Activated naive CD4-positive, alpha-beta T cell treated with anti-CD3 and anti-CD28 coated beads, Interleukin-2, amount 50 U/mL, for 24 hours (primary cell): ENCODE data around the gene NAPSA.
"Not testable (repeated sequence)": the region's sequence is repeated elsewhere in the genome, so short reads cannot be mapped to it uniquely, and the experiment has no call there.

Experiments used
- H3K27ac Mint-ChIP-seq: one replicate; pipeline ENCODE4 v1.8.0; 2021; ENCODE audit warnings: mild to moderate bottlenecking, mixed read lengths
- H3K27me3 Mint-ChIP-seq: one replicate; pipeline ENCODE4 v1.8.0; 2021; ENCODE audit warnings: mixed read lengths
- H3K36me3 Mint-ChIP-seq: one replicate; pipeline ENCODE4 v1.8.0; 2021; ENCODE audit warnings: mixed read lengths
- H3K4me1 Mint-ChIP-seq: one replicate; pipeline ENCODE4 v1.8.0; 2021; ENCODE audit warnings: mixed read lengths
- H3K4me3 Mint-ChIP-seq: one replicate; pipeline ENCODE4 v1.8.0; 2021; ENCODE audit warnings: mild to moderate bottlenecking, mixed read lengths
- H3K9me3 Mint-ChIP-seq: one replicate; pipeline ENCODE4 v1.8.0; 2021; ENCODE audit warnings: mixed read lengths

The NAPSA gene

DNA sequence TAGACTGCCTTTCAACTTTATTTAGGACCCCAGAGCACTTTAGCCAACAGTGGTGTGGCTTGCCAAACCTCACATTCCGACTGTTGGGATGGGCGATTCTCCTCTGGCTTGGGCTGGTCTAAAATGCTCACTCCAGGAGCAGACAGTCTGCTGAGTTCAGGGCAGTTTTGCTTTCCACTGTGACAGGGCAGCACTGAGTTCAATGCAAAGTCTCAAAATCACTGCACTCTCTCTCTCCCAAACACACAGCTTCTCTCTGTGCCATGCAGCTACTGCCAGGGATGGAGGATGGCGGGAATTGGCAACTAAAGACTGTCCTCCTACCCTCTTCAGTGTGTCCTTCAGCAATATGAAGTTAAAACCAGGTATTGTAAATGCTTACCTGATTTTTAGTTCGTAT is 13.2 kb downstream of the NAPSA start:
- Mint-ChIP-seq H3K36me3 (no peaks in the 10 kb centered on the region), H3K27me3 (no peaks in the 10 kb centered on the region), H3K4me1 (peaks cover 12% of the 10 kb centered on the region), H3K4me3 (no peak overlapping the region), H3K27ac (no peak overlapping the region), H3K9me3 (no peaks in the 10 kb centered on the region)

DNA sequence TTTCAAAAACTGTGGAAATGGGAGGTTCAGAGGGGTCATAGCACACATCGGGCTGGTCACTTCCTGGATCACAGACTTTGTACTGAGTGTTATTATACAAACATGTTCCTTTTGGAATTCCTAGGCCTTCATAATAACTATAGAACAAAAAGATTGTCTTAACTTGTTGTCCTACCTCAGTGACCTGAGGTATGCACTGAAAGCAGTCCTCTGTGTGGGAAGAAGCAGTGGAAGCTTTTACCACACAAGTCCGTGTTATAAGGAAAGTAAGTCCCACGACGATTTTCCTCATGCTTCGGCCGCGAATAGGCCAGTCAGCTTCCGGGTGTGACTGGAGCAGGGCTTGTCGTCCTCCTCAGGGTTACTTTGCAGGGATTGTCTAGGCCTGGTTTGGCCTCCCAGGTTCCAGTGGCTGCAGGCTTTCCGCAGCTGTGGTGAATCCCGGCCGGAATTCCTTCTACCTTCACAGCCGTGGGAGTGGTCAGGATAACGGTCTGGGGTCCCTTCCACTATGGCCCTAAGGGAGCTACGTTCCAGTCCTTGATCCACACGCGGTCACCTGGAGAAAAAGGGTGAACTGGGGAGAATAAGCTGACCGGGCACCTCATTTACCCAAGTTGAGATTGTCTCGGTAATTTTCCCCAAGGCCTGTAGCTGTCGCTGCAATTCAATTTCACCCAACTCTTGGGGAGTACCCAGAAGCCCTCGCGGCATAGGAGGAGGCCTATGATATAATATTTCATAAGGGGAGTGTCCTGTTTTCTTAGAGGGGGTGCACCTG is 16.0 kb downstream of the NAPSA start:
- no peaks in the 10 kb centered on the region for H3K9me3 Mint-ChIP-seq
- no peak overlapping the region for H3K27ac Mint-ChIP-seq
- H3K27me3 Mint-ChIP-seq, result no peaks in the 10 kb centered on the region
- H3K4me3 Mint-ChIP-seq, result no peak overlapping the region
- H3K36me3 Mint-ChIP-seq, result no peaks in the 10 kb centered on the region
- H3K4me1 Mint-ChIP-seq, result peaks cover 14% of the 10 kb centered on the region

GRCh38 chr19:50347089-50347581 is 18.3 kb downstream of the NAPSA start:
- Mint-ChIP-seq H3K4me3 (peak overlapping the region; percentile 49), H3K4me1 (peaks cover 14% of the 10 kb centered on the region), H3K27ac (peak overlapping the region; percentile 32)
- H3K9me3 Mint-ChIP-seq, H3K36me3 Mint-ChIP-seq, H3K27me3 Mint-ChIP-seq: not testable (repeated sequence)

- Mint-ChIP-seq H3K36me3 (no peaks in the 10 kb centered on the region), H3K27ac (no peak overlapping the region), H3K4me1 (peaks cover 14% of the 10 kb centered on the region), H3K4me3 (no peak overlapping the region), H3K9me3 (no peaks in the 10 kb centered on the region), H3K27me3 (no peaks in the 10 kb centered on the region)
Measured at GRCh38 chr19:50344661-50345318, 20.6 kb downstream of the NAPSA start.

DNA sequence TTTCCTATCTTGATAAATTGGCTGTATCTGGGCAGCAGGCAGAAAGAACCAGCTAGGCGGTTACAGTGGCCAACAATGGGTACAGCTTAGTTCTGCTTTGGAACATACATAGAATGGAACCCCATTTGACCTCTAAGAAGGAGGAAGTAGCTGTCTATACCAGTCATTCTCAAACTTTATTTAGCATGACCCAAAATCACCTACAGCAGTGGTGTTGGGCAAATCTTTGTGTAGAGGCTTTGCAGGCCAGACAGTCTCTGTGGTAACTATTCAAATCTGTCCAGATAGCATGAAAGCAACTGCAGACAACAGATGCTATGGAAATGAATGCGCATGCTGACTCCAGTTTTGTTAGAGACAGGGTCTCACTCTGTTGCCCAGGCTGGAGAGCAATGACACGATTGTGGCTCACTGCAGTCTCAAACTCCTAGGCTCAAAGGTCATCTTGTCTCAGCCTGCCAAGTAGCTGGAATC is 24.3 kb downstream of the NAPSA start:
- no peak overlapping the region for H3K4me3 Mint-ChIP-seq
- no peaks in the 10 kb centered on the region for H3K9me3 Mint-ChIP-seq
- H3K27ac Mint-ChIP-seq, result no peak overlapping the region
- no peaks in the 10 kb centered on the region for H3K4me1 Mint-ChIP-seq
- no peaks in the 10 kb centered on the region for H3K27me3 Mint-ChIP-seq
- H3K36me3 Mint-ChIP-seq, result peaks cover 2% of the 10 kb centered on the region

DNA sequence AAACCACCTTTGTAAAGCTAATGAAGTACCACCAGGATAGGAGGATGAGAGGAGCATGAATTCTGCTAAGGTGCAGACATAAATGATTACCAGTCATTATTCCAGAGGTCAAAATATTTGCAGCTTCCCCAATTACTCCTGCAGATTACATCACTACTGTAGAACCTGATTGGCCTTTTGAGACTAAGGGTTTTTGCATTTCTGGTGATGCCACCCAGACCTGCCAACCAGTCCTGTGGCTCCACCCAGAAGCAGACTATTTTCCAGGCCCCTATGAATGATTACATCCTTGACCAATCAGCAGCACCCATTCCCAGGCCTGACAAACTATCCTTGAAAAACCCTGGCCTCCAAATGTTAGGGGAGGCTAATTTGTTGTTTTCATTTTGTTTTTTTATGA is 25.1 kb downstream of the NAPSA start:
- no peak overlapping the region for H3K4me3 Mint-ChIP-seq
- peaks cover 5% of the 10 kb centered on the region for H3K27me3 Mint-ChIP-seq
- H3K27ac Mint-ChIP-seq, result no peak overlapping the region
- peaks cover 3% of the 10 kb centered on the region for H3K4me1 Mint-ChIP-seq
- peaks cover 2% of the 10 kb centered on the region for H3K36me3 Mint-ChIP-seq
- no peaks in the 10 kb centered on the region for H3K9me3 Mint-ChIP-seq

DNA sequence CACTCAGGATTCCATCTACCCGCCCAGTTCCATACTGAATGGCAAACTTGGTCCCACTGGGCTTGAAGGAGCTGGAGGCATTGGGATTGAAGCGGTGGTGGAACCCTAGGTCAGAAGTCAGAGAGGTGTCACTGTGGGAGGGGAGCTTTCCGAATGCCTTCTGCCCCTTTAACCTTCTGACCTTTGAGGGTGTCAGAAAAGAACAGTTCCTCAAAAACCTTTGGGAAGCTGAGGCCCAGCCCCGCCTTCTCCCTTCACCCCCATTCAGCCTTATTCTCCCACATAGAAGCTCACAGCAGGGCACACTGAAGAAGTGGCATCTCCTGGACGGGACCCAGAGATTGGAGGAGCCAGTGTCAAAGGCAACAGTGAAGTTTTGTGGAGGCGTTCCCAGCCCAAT is 28.4 kb downstream of the NAPSA start:
- H3K27ac Mint-ChIP-seq, result peak overlapping the region; percentile 74
- not testable (repeated sequence) for H3K36me3 Mint-ChIP-seq, H3K27me3 Mint-ChIP-seq

GRCh38 chr19:50334741-50335421 is 30.6 kb downstream of the NAPSA start:
- peaks cover 18% of the 10 kb centered on the region for H3K27me3 Mint-ChIP-seq
- H3K9me3 Mint-ChIP-seq, result no peaks in the 10 kb centered on the region
- peak overlapping the region; percentile 89 for H3K4me3 Mint-ChIP-seq
- no peak overlapping the region for H3K27ac Mint-ChIP-seq
- H3K4me1 Mint-ChIP-seq, result peaks cover 43% of the 10 kb centered on the region
- H3K36me3 Mint-ChIP-seq, result peaks cover 2% of the 10 kb centered on the region

More for the DNA sequence above, 28.4 kb downstream of the NAPSA start:
- H3K4me3 Mint-ChIP-seq, H3K9me3 Mint-ChIP-seq: not testable (repeated sequence)
- H3K4me1 Mint-ChIP-seq, result peaks cover 23% of the 10 kb centered on the region

DNA sequence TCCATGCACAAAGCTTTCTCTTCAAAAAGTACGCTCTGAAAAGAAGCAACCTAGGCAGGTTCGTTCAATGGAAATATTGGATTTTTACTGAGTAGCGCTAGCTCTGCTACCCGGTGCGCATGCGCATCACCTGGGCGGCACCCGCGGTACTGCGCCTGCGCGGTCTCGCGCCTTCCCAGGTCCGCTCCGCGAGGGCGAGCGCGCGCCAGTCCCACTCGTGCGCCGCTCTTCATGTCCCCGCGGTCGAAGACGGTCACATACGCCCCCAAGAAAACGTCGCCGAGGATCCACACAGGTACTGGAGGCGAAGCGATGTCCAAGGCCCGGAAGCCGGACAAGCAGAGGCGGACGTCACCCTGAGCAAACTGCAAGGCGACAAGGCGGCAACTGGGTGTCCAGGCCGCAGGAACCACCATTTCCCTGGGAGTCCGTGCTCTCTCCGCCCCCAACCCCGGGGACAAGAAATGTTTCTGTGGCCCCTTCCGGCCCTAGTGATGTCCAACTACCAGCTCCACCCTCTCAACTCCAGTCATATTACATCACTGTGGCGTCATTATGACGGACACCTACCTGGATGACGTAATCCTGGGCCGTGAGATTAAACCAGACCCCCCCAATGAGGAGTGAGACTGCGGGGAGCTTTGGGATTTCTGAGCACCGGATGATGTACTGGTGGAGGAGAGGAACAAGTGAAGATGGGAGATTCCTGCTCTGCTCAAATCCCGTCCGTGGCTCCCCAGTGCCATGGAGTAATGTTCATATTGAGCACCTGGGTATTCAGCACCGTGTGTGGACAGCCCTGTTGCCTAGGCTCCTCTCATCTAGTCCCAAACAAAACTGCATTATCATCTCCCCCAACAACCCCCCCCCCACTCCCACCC is 31.5 kb downstream of the NAPSA start:
- H3K4me3 Mint-ChIP-seq, result peak overlapping the region; percentile 89
- H3K4me1 Mint-ChIP-seq, result peaks cover 50% of the 10 kb centered on the region
- no peaks in the 10 kb centered on the region for H3K9me3 Mint-ChIP-seq
- peak overlapping the region; percentile 93 for H3K27ac Mint-ChIP-seq
- H3K36me3 Mint-ChIP-seq, result peaks cover 6% of the 10 kb centered on the region
- H3K27me3 Mint-ChIP-seq, result peaks cover 26% of the 10 kb centered on the region

DNA sequence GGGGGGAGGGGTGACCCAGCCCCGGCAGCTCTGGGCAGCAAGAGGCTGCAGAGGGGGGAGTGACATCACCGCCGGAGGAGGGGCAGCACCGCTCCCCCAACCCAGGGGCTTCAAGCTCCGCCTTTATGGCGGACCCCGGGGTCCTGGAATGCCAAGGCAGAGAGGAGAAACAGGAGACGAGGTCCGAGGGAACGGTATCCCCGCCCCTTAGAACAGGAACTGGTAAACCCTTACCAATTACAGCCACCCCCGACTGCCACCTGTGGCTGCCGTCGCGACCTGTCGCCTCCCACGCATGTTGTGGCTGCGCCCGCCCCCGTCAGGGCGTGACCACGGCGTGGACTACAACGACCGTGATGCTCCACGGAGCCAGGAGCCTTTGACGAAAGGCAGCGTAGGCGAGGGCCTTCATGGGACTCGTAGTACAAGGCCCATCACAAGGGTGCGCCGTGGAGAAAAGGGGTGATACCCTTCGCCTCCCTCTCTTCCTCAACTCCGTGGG is 32.2 kb downstream of the NAPSA start:
- Mint-ChIP-seq H3K36me3 (peaks cover 6% of the 10 kb centered on the region), H3K27me3 (peaks cover 26% of the 10 kb centered on the region), H3K27ac (peak overlapping the region; percentile 93), H3K4me1 (peaks cover 50% of the 10 kb centered on the region), H3K9me3 (no peaks in the 10 kb centered on the region), H3K4me3 (peak overlapping the region; percentile 89)

DNA sequence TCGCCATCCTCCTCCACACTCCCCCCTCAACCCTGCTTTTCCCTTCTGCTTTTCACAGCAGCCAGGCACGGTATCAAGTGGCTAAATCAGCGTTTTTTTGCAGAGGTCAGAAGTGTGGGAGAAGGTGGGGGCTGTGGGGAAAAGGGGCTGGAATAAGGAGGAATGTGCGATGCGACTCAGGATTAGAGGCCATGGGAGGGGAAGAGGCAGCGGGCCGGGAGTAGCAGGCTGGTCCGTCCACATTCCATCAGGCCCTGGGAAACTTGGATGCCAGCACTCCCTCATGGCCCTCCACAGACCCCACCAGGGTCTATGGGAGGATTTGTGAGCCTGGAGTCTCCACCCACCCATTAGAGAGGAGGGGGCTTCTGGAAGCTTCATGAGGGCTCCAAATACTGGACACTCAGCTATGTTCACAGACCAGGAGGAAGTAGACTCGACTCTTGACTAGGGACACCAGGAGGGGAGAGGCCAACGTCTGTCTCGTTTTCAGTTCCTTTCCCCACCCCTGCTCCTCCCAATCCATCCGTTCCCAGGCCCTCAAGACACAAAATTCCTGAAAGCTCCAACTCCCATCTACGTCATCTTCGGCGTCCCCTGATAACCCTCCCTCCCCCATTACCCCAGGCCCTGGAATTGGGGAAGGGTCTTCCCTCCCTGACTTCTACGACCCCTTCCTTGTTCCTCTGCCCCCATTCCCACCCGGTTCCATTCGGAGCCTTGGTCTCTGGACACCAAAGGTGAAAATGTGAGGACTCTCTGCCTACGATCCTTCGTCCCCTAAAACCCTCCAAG is 33.0 kb downstream of the NAPSA start:
- Mint-ChIP-seq H3K4me1 (peaks cover 55% of the 10 kb centered on the region), H3K36me3 (peaks cover 6% of the 10 kb centered on the region), H3K9me3 (no peaks in the 10 kb centered on the region), H3K27ac (no peak overlapping the region), H3K4me3 (peak overlapping the region; percentile 31), H3K27me3 (peaks cover 30% of the 10 kb centered on the region)

DNA sequence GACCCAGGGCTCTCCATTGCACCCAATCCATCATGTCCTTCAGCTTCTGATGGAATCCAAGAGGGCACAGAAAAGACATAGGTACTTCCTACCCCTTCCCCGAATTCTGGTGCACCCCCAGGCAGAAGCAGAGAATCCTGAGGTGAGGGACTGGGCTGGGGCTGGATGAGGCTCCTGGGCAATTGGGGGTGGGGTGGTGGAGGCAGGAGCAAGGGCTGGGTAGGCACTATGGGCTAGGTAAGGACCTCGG is 33.5 kb downstream of the NAPSA start:
- peaks cover 35% of the 10 kb centered on the region for H3K27me3 Mint-ChIP-seq
- peaks cover 4% of the 10 kb centered on the region for H3K36me3 Mint-ChIP-seq

DNA sequence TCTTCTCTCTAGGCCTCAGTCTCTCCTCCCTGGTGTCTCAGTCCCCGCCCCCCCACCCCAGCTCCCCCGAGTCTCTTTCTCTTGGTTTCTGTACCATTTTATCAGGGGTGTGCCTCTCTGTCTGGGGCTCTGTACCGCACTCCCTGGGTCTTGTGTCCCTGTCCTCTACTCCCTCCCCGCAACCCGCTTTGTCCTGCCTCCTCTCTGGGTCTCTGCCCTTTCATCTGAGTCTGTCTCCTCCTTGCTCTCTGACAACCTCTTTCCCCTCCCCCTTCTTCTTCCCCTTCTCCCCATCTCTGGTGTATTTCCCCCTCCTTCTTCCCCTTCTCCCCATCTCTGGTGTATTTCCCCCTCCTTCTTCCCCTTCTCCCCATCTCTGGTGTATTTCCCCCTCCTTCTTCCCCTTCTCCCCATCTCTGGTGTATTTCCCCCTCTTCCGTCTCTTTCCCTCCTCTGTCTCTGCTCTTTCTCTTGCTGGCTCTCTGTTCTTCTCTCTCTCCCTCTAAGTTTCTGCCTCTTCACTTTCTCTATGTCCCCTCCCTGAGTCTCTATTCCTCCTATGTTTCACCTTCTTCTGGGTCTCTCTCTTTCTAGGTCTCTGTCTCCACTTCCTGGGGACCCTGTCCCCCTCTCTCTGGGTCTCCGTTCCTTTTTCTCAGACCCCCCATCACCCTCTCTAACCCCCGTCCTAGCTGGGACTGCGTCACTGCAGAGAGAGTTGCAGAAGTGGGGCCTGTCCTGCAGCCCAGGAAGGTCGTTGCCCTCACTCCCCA is 34.0 kb downstream of the NAPSA start:
- Mint-ChIP-seq H3K27ac (no peak overlapping the region), H3K9me3 (no peaks in the 10 kb centered on the region), H3K4me3 (peak overlapping the region; percentile 69), H3K4me1 (peaks cover 65% of the 10 kb centered on the region), H3K36me3 (peaks cover 4% of the 10 kb centered on the region), H3K27me3 (peaks cover 40% of the 10 kb centered on the region)

More for the DNA sequence above, 33.5 kb downstream of the NAPSA start:
- H3K27ac Mint-ChIP-seq, result no peak overlapping the region
- peaks cover 60% of the 10 kb centered on the region for H3K4me1 Mint-ChIP-seq
- H3K9me3 Mint-ChIP-seq, result no peaks in the 10 kb centered on the region
- peak overlapping the region; percentile 69 for H3K4me3 Mint-ChIP-seq
